MM.1S (cell line): ENCODE measurements around the gene HYAL4.

ENCODE experiments used
- DNase-seq: peaks from one replicate; pipeline ENCODE4 v3.0.0-alpha.2; 2015
- H2AFZ ChIP-seq: fragments of 300-600 bp; sonication (generic); 2 replicates; pipeline ENCODE4 v1.6.0; 2016; ENCODE audit warnings: antibody characterized with exemption, low read length
- H3F3A ChIP-seq: fragments of 300-600 bp; sonication (generic); 2 replicates; pipeline ENCODE4 v1.6.1; 2016; ENCODE audit warnings: mild to moderate bottlenecking, antibody characterized with exemption, low read length, moderate library complexity, mixed read lengths; ENCODE audit not compliant: insufficient read depth
- H3K27ac ChIP-seq: fragments of 300-600 bp; sonication (generic); 2 replicates; pipeline ENCODE4 v1.5.1; 2016; ENCODE audit warnings: mild to moderate bottlenecking, low read length
- H3K27me3 ChIP-seq: fragments of 300-600 bp; sonication (generic); replicated peaks from 2 replicates; pipeline ENCODE4 v1.6.0; 2016; ENCODE audit warnings: low read length; ENCODE audit not compliant: insufficient read depth
- H3K36me3 ChIP-seq: fragments of 300-600 bp; sonication (generic); replicated peaks from 2 replicates; pipeline ENCODE4 v1.6.1; 2016; ENCODE audit warnings: mild to moderate bottlenecking, low read length, mixed read lengths; ENCODE audit not compliant: insufficient read depth
- H3K4me1 ChIP-seq: fragments of 300-600 bp; sonication (generic); 2 replicates; pipeline ENCODE4 v1.6.1; 2016; ENCODE audit warnings: low read length, mixed read lengths
- H3K4me2 ChIP-seq: fragments of 300-600 bp; sonication (generic); 2 replicates; pipeline ENCODE4 v1.6.0; 2016; ENCODE audit warnings: low read depth, low read length
- H3K4me3 ChIP-seq: fragments of 300-600 bp; sonication (generic); 2 replicates; pipeline ENCODE4 v1.5.1; 2016; ENCODE audit warnings: low read length, mixed read lengths
- H3K79me2 ChIP-seq: fragments of 300-600 bp; sonication (generic); 2 replicates; pipeline ENCODE4 v1.6.1; 2016; ENCODE audit warnings: mixed run types, low read length, mixed read lengths
- H3K9ac ChIP-seq: fragments of 300-600 bp; sonication (generic); 2 replicates; pipeline ENCODE4 v1.6.1; 2016; ENCODE audit warnings: low read length, mixed read lengths
- H3K9me2 ChIP-seq: fragments of 300-600 bp; sonication (generic); replicated peaks from 2 replicates; pipeline ENCODE4 v1.6.1; 2016; ENCODE audit warnings: mild to moderate bottlenecking, low read length, mixed read lengths; ENCODE audit not compliant: insufficient read depth
- H3K9me3 ChIP-seq: fragments of 300-600 bp; sonication (generic); replicated peaks from 2 replicates; pipeline ENCODE4 v1.6.1; 2016; ENCODE audit warnings: mild to moderate bottlenecking, low read length, mixed read lengths; ENCODE audit not compliant: insufficient read depth
- H4K20me1 ChIP-seq: fragments of 300-600 bp; sonication (generic); 2 replicates; pipeline ENCODE4 v1.6.1; 2016; ENCODE audit warnings: mild to moderate bottlenecking, low read length, moderate library complexity, mixed read lengths; ENCODE audit not compliant: insufficient read depth
- CTCF ChIP-seq: fragments of 300-600 bp; sonication (generic); IDR thresholded peaks from 2 replicates; pipeline ENCODE4 v1.5.1; 2016; ENCODE audit warnings: antibody characterized with exemption, low read length, mixed read lengths
- EZH2 ChIP-seq: fragments of 300-600 bp; sonication (generic); optimal IDR thresholded peaks from 2 replicates; pipeline ENCODE3; 2017; ENCODE audit warnings: low read depth, mild to moderate bottlenecking, antibody characterized with exemption, low read length, mixed read lengths
- EZH2phosphoT487 ChIP-seq: fragments of 300-600 bp; sonication (generic); IDR thresholded peaks from 2 replicates; pipeline ENCODE4 v1.6.1; 2018; ENCODE audit warnings: antibody characterized with exemption, low read length

Gene HYAL4

GRCh38 chr7:123844712-123845219 lies at the start of gene HYAL4:
Gene HYAL4, plus strand, starts transcription at chr7:123845169. Its CDS starts 23,105 bp downstream, at chr7:123868274.
- H2AFZ ChIP-seq = no peak within 1 kb of the TSS
- TF ChIP-seq CTCF = no peak
- TF ChIP-seq EZH2 = no peak
- no peak for TF ChIP-seq EZH2phosphoT487
- no peak within 1 kb of the TSS for H3K4me2 ChIP-seq

GRCh38 chr7:123795917-123796316 lies 49.1 kb upstream of the HYAL4 start:
- no peak overlapping the region for H3K9ac ChIP-seq
- no peaks in the 10 kb centered on the region for H3F3A ChIP-seq
- TF ChIP-seq EZH2 (no peak), CTCF (no peak), EZH2phosphoT487 (no peak)
- H3K36me3 ChIP-seq = no peaks in the 10 kb centered on the region
- no peak overlapping the region for H3K4me3 ChIP-seq
- H3K4me2 ChIP-seq = no peak overlapping the region
- no peak overlapping the region for H3K27ac ChIP-seq
- no peaks in the 10 kb centered on the region for H3K27me3 ChIP-seq
- no peaks in the 10 kb centered on the region for H3K79me2 ChIP-seq
- peaks cover 8% of the 10 kb centered on the region; the same call in 1 of the 2 replicates for H3K4me1 ChIP-seq
- no peak for DNase-seq
- no peaks in the 10 kb centered on the region for H3K9me2 ChIP-seq
- no peaks in the 10 kb centered on the region for H4K20me1 ChIP-seq
- H2AFZ ChIP-seq = no peak overlapping the region
- H3K9me3 ChIP-seq = no peaks in the 10 kb centered on the region

More at GRCh38 chr7:123844712-123845219, at the start of gene HYAL4:
- no peaks in the 10 kb centered on the region for H3F3A ChIP-seq
- H3K79me2 ChIP-seq = no peaks in the 10 kb centered on the region
- no peaks in the 10 kb centered on the region for H3K9me2 ChIP-seq
- no peak for DNase-seq
- no peaks in the 10 kb centered on the region for H3K36me3 ChIP-seq
- H3K27me3 ChIP-seq = no peaks in the 10 kb centered on the region
- no peaks in the 10 kb centered on the region for H3K4me1 ChIP-seq
- no peaks in the 10 kb centered on the region for H4K20me1 ChIP-seq
- H3K9me3 ChIP-seq = no peaks in the 10 kb centered on the region
- H3K4me3 ChIP-seq = no peak within 1 kb of the TSS
- no peak within 1 kb of the TSS for H3K27ac ChIP-seq
- H3K9ac ChIP-seq = no peak within 1 kb of the TSS

- no peaks in the 10 kb centered on the region for H3K36me3 ChIP-seq
- DNase-seq = no peak
- no peak overlapping the region for H3K4me3 ChIP-seq
- no peaks in the 10 kb centered on the region for H3K27me3 ChIP-seq
- no peak overlapping the region for H3K27ac ChIP-seq
- no peak overlapping the region for H3K9ac ChIP-seq
- TF ChIP-seq EZH2 (no peak), CTCF (no peak), EZH2phosphoT487 (no peak)
- no peak overlapping the region for H2AFZ ChIP-seq
- no peaks in the 10 kb centered on the region for H3K9me3 ChIP-seq
- H3F3A ChIP-seq = no peaks in the 10 kb centered on the region
- H3K79me2 ChIP-seq = no peaks in the 10 kb centered on the region
- no peaks in the 10 kb centered on the region for H3K9me2 ChIP-seq
- H3K4me1 ChIP-seq = peaks cover 8% of the 10 kb centered on the region; the same call in 1 of the 2 replicates
- no peaks in the 10 kb centered on the region for H4K20me1 ChIP-seq
- no peak overlapping the region for H3K4me2 ChIP-seq
Measured at GRCh38 chr7:123796568-123796967, 48.4 kb upstream of the HYAL4 start.
